Fibroblast of the conjunctiva (primary cell): Measurements from ENCODE around the gene XPO5.
"Not testable (repeated sequence)": the region's sequence is repeated elsewhere in the genome, so short reads cannot be mapped to it uniquely, and the experiment has no call there.

ENCODE experiments used
- DNase-seq: peaks from one replicate; pipeline ENCODE4 v3.0.0-alpha.2; 2010; ENCODE audit warnings: low read depth

Gene XPO5

DNA sequence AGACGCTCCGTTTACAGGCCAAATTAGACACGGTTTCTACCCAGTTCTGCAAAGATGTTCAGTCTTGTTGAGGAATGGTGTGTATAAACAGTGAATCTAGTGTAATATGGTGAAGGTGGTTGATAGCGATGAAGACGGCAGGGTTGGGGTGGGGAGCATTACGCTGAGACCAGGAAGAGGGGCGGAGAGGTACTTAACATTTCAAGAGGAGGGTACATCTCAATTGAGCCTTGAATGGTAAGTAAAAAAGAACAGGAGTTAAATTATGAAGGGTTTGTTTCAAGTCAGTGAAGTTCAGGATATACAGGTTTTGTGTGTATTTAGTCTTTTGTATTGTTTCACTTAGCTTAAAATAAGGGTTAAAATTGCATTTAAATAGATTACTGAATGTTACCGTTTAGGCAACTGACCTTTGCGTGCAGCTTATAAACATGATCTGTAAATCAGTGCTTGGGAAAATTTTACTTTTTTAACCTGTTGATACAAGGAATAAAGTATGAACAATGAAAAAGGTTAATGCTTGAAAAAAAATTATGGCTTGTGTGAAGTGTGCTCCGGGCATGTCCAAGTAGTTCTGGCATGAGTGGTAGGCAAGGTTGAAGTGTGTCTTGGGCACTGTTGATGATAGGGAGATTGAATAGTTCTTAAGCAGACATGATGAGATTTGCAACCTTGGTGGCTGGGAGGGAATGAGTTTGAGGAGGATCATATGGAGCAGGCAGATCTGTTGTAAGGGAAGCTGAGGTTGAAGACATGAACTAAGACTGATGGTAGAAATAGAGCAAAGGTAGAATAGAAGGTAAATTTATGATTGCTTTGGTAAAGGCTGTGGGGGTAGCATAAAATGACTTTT lies 58.1 kb downstream of the XPO5 start:
- no peak for DNase-seq

DNA sequence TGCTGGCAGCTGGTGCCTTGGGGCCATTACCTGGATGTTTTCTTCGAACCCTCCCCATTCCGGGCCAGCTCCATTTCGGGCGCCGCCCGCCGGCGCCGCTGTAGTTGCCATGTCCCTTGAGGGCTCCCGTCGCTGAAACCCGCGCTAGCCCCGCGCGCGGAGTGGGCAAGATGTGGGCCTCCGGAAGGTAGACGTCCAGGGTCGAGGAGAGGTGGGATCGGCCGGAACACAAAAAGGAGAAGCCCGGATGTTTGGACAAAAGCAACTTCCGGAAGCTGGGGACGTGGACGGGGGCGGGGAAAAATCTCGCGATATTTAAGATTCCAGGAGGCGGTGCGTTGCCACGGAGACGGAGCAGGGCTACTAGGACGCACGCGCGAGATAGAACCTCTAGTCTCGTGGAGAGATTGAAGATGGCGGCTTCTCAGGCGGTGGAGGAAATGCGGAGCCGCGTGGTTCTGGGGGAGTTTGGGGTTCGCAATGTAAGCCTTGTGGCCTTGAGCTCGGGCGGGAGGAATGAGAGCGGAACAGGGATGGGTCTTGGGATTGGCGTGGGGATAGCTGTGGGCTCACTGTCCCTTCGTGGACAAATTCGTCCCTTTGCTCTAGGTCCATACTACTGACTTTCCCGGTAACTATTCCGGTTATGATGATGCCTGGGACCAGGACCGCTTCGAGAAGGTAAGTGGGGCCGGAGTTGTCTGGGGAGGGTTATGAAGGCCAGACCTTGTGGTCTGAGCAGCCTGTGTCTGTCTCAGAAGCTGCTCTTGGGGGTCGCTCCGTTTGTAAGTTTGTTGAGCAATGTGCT lies 58.9 kb downstream of the XPO5 start, which contains the start of the genes POLR1C and YIPF3:
Gene POLR1C (plus strand): TSS at position 393 of the 808 bp plus-strand sequence. CDS start 21 bp downstream, at position 414.
Gene YIPF3 (minus strand): TSS at position 230 of the 808 bp plus-strand sequence. CDS start 119 bp downstream, at position 111.
- peak; percentile 97 for DNase-seq

DNA sequence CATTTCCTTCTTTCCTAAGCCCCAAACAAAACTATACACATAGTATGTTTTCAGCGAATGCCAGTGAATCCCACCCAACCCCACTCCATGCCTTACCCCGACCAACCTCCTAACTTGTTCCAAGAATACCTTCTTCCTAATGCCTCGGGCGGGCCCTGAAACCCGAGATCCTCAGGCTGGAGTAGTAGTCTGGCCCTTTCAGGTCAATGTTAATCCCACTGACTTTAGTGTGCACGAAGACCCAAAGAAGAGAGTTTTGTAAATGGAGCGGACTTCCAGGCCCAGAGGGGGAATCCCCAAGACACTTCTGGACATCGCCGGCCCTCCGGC lies 59.5 kb downstream of the XPO5 start:
- DNase-seq = no peak

DNA sequence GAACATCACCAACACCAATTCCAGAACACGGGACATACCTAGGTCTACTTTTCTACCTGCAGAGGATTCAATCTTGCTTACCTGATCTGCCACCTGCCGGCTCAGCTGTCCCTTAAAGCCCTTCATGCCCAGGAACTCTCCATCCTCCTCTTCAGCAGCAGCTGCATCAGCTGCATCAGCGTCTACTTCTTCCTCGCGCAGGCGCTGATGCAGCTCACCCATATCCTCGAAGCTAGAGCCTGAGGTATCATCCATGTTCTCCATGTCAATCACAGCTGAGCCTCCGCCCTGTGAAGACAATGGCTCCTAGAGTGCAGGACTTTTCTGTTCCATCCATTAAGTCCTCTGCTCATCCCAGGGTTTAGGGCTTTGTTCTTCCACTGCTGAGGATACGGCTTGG lies 60.0 kb downstream of the XPO5 start:
- DNase-seq = no peak

DNA sequence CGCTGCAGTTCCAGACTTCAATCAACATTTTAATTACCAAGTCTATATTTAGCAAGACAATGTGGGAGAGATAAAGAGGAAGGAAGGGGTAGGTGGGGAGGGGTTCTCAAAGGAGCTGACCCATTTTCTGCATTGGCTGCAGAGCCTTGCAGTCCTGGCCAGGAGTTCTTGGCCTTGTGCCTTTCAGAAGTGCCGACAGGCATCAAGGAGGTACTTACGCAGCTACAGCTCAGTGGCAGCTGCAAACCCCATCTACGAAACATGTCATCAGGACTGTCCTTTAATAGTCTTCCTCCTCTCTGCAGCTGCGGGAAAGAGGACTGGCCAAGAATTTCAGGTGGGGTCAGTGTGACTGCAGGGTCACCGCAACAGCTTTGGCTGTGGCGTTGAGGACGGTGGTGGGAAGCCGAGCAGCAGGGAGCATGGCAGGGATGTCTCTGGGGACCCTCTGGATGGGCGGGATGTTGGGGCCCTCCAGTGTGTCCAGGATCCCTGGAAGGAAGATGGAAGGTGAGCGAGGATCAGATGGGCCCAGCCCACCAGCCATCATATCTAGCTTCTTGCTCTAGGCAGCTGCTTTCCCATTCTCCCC lies 63.9 kb downstream of the XPO5 start:
- no peak for DNase-seq

DNA sequence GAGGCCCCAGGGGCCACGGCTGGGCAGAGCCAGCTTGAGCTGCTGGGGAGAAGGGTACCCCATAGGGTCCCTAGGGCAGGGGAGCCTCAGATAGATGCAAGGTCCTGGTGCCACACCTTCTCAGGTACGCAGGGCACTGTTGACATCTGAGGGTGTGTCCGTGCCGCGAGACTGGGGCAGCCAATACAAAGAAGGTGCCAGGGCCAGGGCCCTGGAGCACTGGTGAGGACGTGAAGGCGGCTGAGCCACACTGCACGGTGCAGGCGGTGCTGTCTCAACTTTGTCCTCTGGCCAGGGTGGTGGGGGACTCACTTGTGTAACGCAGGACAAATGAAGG lies 65.0 kb downstream of the XPO5 start:
- DNase-seq = no peak

DNA sequence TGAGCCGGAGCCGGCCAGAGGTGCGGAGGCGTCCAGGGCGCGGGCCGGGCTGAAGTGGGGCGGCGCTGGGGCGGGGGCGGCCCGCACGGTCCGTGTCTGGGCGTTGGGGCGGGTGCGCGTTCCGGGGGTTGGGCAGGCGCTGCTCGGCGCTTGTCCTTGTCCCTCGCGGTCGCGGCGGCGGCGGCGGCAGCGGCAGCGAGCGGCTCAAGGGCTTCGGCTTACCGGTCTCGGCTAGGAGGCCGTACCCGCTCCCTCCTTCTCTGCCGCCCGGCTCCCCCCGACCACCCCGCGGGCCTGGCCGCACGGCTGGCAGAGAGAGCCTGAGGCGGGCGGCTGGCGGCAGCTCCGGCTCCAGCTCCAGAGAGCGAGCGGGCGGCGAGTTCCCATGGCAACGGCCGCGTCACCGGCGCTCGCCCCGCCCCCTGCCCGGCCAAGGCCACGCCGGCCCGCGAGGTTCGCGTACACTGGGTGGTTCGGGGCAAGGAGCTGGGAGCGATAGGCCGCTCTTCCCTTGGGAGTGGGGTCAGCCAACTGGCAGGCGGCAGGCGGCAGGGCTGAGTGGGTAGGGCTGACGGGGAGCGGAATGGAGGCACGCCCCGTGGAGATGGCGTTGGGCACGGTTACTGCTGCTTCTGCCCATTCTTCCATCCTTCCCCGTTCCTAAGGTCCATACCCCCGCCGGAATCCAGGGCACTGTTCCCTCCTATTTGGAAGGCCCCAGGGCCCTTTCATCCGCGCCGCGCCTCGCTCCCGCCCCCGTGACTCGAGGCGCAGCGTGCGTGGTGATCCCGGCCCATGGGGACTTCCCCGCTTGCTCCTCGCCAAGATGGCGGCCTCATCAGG lies 65.6 kb downstream of the XPO5 start, which contains the start of gene LRRC73:
Gene LRRC73 (minus strand): TSS at position 363 of the 843 bp plus-strand sequence. CDS start 561 bp downstream, outside the sequence.
- DNase-seq = peak; percentile 70

DNA sequence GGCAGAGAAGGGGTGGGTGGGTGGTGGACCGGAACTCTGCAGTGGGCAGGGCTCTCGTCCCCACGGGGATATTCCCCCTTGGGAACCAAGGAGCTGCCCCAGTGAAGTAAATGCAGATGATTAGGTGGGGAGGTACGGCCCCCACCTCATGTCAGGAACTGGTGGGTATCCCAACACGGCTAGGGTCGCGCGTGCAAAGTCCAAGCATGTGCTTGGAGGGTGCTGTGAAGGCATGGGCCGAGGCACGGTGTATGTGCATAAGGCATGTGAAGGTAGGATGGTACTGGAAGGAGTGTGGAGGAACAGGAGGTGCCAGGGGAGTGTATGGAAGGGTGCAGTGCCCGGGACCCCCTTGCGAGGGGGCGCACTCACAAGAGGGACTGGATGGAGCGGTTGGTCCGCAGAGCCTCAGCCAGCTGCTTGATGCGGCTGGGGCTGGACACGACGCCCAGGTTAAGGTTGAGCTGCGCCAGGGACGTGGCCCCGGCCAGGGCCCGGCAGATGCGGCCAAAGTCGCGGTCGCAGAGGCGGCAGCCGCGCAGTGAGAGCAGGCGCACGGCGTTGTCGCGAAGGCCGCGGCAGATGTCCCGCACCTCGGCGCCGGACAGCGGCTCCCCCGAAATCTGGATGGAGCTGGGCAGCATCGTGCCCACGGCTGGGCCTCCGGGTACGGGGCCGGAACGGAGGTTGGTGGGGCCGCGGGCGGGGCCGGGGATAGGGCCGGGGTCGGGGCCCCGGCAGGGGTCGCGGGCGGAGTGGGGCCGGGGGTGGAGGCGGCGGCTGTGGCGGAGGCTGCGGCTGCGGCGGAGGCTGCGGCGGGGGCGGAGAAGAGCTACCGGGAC lies 66.5 kb downstream of the XPO5 start:
- DNase-seq = no peak

DNA sequence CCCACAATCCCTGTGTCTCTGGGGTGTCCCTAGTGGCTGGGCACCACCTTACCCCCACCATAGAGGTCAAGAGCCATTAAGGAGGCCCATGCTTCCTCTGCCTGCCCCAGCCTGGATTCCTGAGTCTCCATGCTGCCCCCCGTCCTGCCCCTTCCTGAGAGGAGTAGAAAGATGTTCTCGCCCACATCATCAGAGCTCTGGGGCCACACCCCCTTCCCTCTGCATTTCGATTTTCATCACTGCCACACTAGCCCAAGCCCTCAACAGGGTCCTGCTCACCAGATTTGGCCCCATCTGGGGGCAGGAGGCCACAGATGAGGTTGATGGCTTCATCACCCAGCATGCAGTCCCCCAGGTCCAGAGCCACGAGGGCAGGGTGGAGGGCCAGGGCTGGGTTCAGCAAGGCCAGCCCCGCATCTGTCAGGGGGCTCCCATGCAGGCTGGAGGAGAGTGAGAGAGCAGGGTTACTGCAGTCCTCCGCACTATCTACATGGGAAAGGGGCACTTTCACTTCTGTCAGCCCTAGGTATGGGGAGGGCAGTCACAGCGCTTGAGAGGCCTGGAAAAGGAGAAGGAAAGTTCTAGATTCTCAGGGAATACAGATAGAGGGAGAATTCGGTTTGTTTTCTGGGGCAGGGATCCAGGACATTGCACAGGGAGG lies 67.2 kb downstream of the XPO5 start:
- no peak for DNase-seq

DNA sequence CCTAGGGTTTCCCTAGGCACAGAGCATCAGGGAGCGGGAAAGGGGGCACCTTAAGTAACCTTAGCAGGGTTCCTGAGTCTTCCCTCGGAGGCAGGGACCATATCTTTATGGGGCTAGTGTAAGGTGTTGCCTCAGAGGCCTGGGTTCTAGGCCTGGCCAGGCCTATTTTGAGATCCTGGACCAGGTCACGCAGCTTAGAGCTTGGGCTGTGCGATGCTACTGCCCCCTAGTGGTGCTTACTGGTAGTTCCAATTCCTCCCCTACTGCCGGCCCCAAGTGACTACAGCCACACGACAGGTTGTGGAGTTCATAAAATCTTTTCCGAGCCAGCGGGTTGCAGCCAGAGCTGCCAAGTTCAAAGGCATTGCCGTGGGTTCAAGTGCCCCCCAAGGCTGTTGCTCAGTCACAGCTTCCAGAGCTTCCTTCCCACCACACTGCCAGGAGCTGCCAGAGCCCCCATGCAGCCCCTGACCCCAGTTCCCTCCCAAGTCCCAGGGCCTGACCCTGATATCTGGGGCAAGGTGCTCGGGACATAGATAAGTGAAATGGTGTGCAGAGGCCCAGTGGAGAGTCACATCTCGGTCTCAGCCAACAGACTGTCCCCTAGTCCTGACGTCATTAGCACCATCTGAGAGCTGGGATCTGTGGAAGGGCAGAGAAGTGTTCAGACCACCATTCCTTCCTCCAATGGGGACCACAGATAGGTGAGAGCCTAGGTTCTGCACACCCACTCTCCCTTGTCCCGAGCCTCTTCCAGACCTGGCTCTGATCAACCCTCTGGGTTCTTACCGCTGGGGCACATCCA lies 69.0 kb downstream of the XPO5 start:
- DNase-seq = peak; percentile 70

DNA sequence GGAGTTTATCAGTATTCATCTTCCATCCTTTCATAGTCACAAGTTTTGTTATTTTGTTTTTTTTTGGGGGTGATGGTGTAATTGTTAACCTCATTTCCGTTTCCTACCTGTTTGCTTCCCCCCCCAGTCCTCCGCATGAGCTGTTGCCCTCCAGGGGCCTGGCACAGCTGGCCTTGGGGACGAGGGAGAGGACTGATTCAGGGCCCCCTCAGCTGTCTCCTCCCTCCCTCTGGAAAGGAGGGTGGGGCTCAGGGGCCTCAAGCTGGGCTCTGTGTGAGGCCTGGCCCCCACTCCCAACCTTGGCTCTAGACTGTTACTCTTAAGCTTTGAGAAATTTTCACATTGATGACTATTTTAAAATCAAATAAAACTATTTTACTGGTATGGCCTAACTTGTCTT lies 69.7 kb downstream of the XPO5 start:
- no peak for DNase-seq

DNA sequence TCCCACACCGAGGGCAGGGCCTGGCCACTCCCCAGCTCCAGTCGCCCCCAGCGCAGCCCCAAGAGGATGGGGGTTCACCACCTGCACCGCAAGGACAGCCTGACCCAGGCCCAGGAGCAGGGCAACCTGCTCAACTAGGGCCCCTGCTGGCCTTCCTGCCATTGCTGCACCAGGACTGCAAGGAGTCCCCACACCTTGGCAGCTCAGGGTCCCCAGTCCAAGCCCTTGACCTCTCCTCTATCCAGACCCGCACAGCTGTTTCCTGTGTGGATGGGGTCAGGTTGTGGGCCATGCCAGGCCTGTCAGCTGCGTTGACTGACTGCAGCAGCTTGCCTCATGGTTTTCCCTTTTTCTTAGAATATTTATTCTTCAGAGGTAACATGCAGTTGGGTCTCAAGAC lies 70.1 kb downstream of the XPO5 start:
- DNase-seq = no peak

DNA sequence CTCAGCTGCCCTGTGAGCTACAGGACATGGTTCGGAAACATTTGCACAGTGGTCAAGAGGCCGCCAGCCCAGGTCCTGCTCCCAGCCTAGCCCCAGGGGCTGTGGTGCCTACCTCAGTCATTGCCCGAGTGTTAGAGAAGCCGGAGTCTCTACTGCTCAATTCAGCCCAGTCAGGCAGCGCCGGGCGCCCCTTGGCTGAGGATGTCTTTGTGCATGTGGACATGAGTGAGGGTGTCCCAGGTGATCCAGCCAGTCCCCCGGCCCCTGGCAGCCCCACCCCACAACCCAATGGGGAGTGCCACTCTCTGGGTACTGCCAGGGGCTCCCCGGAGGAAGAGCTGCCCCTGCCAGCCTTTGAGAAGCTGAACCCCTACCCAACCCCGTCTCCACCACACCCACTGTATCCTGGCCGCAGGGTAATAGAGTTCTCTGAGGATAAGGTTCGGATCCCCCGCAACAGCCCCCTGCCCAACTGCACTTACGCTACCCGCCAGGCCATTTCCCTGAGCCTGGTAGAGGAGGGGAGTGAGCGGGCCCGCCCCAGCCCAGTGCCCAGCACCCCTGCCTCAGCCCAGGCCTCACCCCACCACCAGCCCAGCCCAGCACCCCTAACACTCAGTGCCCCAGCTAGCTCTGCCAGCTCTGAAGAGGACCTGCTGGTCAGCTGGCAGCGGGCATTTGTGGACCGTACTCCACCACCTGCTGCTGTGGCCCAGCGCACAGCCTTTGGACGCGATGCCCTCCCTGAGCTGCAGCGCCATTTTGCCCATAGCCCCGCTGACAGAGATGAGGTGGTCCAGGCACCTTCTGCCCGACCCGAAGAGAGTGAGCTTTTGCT lies 70.9 kb downstream of the XPO5 start:
- no peak for DNase-seq

DNA sequence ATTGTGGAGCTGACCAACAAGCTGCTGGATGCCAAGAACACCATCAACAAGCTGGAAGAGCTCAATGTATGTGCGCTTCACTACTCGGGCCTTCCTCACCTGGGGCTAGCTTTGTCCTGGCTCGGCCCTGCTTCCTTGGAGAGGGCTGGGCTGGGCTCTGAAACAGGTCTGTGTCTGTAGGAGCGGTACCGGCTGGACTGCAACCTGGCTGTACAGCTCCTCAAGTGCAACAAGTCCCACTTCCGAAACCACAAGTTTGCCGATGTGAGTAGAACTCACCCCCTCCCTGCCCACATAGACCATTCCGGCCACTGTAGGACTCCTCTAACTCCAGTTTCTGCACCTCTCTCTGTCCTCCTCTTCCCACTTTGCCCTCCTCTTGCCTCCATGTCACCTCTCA lies 72.4 kb downstream of the XPO5 start:
- no peak for DNase-seq

DNA sequence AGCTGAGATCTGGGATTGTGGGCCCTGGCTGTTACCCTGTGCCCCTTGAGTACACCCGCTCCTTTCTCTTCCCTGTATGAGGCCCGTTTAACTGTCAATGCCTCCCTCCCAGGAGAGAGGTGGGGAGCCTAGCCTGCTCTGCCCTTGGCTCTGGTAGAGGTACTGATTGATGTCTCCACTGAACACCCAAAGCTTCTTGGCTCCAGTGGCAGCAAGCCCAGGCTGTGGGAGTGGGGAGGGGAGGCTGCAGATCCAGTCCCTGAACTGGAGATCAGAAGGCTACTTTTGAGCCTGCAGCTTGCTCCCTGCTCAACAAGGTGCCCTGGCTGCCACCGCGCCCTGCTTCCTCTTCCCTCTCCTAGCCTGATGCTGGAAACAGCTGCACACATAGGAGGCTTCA lies 73.2 kb downstream of the XPO5 start:
- DNase-seq = no peak

DNA sequence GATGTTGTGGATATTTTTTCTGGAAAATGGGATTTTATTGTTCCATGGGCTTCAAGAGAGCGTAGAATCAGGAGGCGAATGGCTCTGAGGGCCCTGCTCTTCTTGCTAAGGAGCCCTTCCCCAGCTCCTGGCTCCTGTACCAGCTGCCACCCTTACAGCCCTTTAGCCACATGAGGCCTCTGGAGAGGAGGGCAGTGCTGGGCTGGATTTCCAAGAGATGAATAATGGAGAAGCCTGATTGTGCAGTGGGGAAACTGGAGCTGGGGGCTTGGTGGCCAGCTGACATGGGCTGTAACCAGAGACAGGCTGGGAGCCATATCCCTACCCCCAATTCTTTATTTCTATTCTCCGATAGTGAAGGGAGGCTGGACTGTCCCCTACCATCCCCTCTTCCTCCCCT lies 74.9 kb downstream of the XPO5 start:
- DNase-seq = no peak

DNA sequence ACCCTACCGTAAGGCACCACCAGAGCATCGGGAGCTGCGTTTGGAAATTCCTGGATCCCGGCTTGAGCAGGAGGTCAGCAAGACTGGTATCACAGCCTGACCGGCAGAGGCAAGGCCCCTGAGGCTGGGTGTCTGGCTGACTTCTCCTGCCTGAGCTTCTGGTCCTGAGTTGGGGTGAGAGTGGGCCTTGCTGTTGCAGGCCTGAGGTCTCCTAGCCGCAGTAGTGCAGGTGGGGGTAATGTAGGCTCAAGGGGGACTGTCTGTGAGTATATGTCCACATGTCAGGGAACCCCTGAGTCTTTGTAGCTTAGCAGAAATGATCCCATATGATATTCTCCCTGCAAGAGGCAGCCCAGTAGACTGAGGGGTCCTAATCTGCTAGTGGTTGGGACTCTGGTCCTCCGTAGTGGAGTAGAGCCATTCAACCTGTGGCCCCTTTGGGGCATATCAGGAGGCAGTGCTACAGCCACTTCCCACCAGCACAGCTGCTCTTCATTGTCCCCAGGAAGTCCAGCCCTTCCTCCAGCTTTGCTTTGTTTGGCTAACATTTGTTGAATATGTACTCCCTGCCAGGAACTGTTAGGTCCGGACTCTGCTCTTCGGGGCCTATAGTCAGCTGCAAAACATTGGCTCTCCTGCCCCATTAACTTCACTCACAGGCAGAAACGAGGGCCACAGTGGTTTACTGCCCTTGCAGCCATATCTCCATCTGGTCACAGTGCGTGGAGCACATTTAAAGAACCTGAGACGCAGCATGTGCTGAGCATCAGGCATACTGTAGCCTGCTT lies 76.6 kb downstream of the XPO5 start:
- no peak for DNase-seq

DNA sequence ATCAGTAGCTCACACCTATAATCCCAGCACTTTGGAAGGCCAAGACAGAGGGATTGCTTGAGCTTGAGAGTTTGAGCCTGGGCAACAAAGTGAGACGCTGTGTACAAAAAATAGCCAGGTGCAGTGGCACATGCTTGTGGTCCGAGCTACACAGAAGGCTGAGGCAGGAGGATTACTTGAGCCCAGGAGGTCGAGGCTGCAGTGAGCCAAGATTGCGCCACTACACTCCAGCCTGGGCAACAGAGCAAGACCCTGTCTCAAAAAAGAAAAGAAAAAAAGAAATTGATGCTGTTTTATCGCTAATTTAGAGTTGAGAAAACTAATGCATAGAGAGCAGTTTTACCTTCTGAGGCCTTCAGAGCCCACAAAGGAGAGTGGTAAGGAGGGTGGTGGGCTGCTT lies 77.5 kb downstream of the XPO5 start:
- DNase-seq = not testable (repeated sequence)
